ENCODE measurements around the gene RAB6C.
"Not testable (repeated sequence)": the region's sequence is repeated elsewhere in the genome, so short reads cannot be mapped to it uniquely, and the experiment has no call there.

RAB6C gene

GRCh38 chr2:129996657-129997237 lies 17.3 kb downstream of the RAB6C start:
- DNase-seq: not testable (repeated sequence)

- DNase-seq: not testable (repeated sequence)
Observed at GRCh38 chr2:129998771-129999170, 19.3 kb downstream of the RAB6C start.

GRCh38 chr2:130005862-130006261 lies 26.4 kb downstream of the RAB6C start:
- not testable (repeated sequence) for DNase-seq

- DNase-seq: not testable (repeated sequence)
Observed at GRCh38 chr2:130016701-130017100, 37.2 kb downstream of the RAB6C start.

GRCh38 chr2:130019402-130019801 lies 39.9 kb downstream of the RAB6C start:
- no peak for DNase-seq

- DNase-seq: not testable (repeated sequence)
Observed at GRCh38 chr2:130020069-130020468, 40.6 kb downstream of the RAB6C start.

GRCh38 chr2:130025931-130026330 lies 46.5 kb downstream of the RAB6C start:
- not testable (repeated sequence) for DNase-seq
